OCI-LY1 (cell line): ENCODE measurements around the gene LSM14A.

Source experiments
- EZH2 ChIP-seq: fragments of 200-600 bp; sonication (generic), shearing (Covaris generic); IDR thresholded peaks from 2 replicates; pipeline ENCODE4 v1.8.0; 2017; ENCODE audit warnings: borderline replicate concordance, mixed run types, mild to moderate bottlenecking, antibody characterized with exemption, low read length, moderate library complexity, mixed read lengths
- TF ChIP-seq, protein P1 (sequence below): fragments of 200-600 bp; sonication (generic), shearing (Covaris generic); IDR thresholded peaks from 2 replicates; pipeline ENCODE4 v1.5.1; 2017; ENCODE audit warnings: mild to moderate bottlenecking, antibody characterized with exemption, low read length, moderate library complexity, mixed read lengths

- TF ChIP-seq, protein P1, sequence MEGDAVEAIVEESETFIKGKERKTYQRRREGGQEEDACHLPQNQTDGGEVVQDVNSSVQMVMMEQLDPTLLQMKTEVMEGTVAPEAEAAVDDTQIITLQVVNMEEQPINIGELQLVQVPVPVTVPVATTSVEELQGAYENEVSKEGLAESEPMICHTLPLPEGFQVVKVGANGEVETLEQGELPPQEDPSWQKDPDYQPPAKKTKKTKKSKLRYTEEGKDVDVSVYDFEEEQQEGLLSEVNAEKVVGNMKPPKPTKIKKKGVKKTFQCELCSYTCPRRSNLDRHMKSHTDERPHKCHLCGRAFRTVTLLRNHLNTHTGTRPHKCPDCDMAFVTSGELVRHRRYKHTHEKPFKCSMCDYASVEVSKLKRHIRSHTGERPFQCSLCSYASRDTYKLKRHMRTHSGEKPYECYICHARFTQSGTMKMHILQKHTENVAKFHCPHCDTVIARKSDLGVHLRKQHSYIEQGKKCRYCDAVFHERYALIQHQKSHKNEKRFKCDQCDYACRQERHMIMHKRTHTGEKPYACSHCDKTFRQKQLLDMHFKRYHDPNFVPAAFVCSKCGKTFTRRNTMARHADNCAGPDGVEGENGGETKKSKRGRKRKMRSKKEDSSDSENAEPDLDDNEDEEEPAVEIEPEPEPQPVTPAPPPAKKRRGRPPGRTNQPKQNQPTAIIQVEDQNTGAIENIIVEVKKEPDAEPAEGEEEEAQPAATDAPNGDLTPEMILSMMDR: no peak
- TF ChIP-seq EZH2: no peak
Measured at GRCh38 chr19:34256835-34257558, 84.7 kb downstream of the LSM14A start.
